Activated CD8-positive, alpha-beta memory T cell treated with anti-CD3 and anti-CD28 coated beads, Interleukin-2, amount 50 U/mL, for 4 hours (primary cell): ENCODE measurements around the gene GCK.
"Not testable (repeated sequence)": the region's sequence is repeated elsewhere in the genome, so short reads cannot be mapped to it uniquely, and the experiment has no call there.

ENCODE experiments used
- DNase-seq: peaks from one replicate; pipeline ENCODE4 v3.0.0-alpha.2; 2020

The GCK gene

DNA sequence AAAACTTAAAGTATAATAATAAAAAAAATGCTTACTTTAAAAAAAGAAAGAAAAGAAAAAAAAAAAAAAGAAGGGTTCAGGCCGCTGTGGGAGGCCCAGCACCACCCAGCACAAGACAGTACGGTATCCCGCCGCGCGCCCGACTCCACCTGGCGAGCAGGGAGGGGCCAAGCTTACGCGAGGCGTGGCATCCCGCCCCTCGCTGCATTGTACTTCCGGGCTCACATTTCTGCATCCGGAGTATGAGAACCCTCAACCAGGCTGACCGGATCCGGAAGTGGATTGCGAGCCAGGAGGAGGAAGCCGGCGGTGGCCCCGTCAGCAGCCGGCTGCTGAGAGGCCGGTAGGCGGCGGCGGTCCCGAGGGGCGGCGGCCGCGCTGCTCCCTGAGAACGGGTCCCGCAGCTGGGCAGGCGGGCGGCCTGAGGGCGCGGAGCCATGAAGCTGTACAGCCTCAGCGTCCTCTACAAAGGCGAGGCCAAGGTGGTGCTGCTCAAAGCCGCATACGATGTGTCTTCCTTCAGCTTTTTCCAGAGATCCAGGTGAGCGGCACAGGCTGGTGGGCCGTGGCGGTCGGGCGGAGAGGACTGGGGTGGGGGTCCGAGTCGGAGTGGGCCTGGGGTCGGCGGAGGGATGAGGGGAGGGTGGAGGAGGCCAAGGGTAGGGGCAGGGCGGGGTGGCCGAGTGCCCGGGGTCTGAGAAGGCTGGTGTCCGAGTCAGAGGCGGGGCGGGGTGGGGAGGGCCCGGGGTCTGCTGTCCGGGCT lies 11.6 kb upstream of the GCK start, which contains the start of gene YKT6:
TSS of gene YKT6 (plus strand) at position 280 of the 763 bp plus-strand sequence. CDS start at position 438, 158 bp downstream.
- peak; percentile 93 for DNase-seq

DNA sequence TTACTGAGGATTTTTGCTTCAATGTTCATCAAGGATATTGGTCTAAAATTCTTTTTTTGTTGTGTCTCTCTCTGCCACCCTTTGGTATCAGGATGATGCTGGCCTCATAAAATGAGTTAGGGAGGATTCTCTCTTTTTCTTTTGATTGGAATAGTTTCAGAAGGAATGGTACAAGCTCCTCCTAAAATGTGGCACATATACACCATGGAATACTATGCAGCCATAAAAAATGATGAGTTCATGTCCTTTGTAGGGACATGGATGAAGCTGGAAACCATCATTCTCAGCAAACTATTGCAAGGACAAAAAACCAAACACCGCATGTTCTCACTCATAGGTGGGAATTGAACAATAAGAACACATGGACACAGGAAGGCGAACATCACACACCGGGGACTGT lies 10.9 kb upstream of the GCK start:
- DNase-seq, result not testable (repeated sequence)

DNA sequence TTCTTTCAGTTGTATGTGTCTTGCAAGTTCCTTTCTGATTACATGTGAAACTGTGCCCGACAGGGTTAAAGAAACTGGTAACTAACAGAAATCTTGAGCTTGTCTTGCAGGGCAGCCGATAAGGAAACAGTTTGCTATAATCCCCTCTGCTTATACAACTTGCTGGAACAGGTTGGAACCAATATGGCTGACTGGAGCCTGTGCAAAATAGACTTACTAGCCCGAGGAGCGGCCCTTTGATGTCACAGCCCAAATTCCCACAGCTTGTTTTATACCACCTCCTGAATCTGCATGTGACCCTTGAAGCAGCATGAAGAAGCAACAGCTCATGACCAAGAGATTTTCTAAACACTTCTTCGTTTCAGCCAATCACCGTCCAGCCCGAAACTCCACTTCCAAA lies 8.2 kb upstream of the GCK start:
- DNase-seq, result no peak

DNA sequence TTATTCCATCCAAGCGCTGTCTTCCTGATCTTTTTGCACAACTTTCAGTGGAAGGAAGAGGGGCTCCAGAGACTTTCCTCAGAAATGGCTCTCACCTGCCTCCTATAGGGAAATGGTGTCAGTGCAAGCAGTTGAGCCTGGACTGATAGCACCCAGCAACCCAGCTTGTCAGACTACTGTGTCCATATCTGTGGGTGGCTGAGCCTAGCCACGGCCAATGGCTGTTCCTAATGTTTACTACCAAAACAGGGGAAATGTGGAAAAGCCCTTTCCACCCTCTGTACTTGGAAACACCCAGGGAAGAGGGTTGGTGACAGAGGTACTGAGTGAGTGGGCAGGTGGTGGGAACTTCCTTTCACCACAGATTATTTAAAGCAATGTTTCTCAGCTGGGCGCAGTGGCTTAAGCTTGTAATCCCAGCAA lies 7.2 kb upstream of the GCK start:
- no peak for DNase-seq

DNA sequence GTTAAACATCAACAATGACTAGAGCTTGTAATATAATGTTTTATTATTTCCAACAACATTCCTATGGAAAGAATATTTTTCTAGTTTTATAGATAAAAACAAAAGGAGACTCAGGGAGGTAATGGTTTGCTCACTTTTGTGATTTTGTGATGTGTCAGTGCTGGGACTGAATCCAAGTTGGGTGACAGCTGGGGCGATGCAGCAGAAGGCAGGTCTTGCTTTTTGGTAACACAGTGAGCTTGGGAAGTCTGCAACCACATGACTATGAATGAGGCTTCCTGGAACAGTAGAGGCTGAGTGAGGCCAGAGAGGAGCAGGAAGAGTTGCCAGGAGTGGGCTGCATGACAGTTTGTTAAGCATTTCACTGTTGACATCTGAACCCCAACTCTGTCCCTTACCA lies 6.7 kb upstream of the GCK start:
- DNase-seq, result no peak

DNA sequence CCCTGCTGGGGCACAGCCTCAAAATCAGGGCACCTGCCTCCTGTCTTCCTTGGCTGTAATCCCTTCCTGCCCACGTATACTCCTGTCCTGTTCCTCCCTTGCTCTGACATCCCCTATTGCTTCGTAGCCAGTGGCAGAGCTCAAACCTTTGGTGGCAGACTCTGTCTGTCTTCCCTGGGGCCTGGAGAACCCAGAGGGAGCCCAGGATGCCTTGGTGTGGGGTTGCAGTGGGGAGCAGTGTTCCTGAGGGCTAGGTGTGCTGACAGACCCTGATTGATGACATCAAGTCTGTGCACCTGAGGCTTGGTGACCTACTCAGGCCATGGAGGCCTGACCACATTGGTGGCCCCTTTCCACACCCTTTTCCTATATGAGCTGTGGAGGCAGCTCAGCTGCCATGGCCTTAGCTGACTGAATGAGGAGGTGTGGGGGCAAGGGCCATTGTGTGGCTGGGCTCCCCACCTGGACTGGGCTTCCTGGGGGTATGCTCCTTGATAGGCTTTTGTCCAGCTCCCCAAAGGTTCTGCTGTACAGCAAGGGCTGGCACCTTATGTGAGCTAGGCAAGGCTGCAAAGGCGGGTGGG lies 5.4 kb upstream of the GCK start:
- no peak for DNase-seq

DNA sequence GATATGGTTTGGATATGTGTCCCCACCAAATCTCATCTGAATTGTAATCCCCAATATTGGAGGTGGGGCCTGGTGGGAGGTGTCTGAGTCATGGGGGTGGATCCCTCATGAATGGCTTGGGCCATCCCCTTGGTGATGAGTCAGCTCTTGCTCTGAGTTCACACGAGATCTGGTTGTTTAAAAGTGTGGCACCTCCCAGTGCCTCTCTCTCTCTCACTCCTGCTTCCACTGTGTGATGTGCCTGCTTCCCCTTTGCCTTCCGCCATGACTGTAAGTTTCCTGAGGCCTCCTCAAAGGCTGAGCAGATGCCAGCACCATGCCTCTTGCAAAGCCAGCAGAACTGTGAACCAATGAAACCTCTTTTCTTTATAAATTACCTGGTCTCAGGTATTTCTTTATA lies 4.8 kb upstream of the GCK start:
- DNase-seq, result peak; percentile 33

DNA sequence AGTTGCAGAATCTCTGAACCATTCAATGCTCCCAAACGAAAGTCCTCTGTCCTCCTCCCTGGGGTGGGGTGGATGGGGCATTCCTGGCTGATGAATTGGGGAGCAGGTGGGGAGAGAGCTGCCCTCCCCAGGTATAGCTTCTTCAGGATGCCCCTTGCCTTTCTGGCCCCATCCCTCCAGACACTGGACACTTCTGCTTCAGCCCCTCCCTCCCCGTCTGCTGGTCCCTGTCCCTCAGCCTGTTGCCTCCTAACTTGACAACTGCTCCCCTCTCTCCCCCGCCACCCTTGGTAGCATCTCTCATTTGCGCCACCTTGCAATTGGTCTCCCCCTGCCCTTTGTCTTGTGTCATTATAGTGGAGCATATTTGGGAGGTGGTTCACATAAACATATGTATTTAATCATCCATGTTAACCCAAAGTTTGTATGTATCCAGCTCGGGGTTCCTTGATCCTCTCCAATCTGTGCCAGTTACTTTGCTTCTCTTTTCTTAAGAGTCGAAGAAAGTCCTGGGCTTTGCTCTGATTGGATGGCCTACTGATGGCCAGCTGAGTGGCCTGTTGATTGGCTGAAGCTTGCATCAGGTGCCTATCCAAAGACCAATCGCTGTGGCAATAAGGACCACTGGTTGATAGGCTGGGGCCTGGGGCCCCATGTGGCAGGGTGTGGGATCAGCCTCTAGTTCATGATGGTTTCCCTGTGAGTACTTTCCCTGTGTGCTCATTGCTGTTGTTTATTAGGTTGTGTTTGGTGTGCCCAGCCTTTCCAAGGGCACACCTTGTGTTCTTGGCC lies 4.0 kb upstream of the GCK start:
- no peak for DNase-seq

DNA sequence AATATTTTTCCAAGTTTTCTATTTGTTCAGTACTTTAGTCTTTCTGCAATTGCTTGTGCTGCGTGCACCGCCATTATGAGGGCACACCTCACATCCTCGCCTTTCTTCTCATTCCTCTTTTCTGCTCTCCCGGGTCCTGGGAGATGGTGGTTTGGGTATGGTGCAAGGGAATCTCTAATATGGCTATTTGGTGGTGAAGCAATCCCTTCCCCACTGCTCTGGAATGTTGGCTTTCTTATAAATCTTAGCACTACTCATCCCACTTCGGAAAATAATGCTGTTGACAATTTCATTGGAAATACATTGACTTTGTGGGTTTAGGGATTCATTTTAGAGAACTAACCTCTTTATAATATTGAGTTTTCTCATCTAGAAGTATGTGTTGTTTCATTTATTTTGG lies 1.9 kb upstream of the GCK start:
- no peak for DNase-seq

DNA sequence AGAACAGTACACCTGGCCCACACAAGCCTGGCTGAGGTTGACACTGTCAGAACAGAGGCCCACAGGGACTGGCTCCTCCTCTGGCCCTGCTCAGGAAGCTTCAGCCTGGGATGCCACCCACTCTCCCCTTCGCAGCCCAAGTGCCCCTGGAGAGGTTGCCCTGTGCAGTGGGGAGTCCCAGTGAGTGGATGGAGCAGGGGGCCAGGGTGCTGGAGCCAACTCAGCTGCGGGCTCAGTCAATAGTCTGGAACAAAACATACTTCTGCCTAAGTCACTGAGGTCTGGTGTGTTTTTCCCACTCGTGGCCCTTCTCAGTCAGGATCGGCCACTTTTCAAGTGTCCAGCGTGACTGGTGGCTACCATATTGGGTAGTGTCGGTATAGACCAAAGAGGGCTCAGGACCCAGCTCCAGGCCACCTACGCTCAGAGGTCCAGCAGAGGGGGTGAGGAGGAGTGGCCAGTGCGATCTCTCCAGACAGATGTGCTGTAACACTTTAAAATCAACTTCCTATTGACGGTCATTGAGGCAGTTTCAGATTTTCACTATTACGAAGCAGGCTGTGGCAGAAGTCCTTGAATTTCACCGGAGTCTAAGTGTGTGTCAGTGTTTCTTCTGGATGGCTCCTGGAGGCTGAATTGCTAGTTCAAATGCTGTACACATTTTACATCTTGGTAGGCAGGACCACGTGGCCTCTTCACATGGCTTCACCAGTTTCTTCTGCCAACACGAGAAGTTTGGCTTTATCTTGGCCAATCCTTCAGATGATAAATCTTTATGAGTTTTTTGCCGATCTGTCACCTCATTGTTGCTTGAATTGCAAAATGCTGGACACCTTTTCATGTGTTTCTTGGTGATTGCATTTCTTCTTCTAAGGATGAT lies 994 bp upstream of the GCK start:
- no peak for DNase-seq

DNA sequence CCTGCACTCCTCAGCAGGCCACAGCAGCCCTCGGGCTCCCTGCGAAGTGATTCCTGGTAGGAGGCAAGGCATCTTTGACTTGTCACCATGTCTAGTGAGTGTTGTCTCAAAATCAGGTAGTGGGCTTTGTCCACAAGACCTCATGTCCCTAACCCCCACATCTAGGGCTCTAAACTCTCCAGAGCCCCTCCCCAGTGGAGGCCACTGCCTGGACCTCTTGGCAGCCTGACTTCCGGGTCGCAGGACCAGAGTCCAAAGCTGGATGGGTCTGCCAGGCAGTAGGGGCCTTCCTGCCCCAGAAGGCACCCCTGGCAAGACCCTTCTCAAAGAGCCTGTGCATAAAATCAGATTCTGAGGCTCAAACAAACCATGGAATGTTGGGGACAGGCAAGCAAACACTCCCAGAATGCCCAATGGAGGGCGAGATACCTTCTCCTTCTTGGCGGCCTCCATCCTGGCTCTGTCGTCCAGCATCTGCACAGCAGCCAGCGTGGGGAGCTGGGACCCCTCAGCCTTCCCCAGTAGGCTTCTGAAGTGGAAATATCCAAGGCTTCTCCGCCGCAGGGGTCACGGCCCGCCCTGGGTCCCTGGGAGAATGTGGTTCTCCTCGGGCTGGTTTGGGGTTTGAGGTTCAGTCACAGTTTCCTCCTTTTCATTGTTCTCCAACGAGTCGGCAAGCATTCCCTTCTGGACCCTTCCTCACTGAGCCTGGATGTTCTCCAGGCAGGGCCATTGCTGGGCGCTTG lies 586 bp downstream of the GCK start:
- DNase-seq, result no peak

DNA sequence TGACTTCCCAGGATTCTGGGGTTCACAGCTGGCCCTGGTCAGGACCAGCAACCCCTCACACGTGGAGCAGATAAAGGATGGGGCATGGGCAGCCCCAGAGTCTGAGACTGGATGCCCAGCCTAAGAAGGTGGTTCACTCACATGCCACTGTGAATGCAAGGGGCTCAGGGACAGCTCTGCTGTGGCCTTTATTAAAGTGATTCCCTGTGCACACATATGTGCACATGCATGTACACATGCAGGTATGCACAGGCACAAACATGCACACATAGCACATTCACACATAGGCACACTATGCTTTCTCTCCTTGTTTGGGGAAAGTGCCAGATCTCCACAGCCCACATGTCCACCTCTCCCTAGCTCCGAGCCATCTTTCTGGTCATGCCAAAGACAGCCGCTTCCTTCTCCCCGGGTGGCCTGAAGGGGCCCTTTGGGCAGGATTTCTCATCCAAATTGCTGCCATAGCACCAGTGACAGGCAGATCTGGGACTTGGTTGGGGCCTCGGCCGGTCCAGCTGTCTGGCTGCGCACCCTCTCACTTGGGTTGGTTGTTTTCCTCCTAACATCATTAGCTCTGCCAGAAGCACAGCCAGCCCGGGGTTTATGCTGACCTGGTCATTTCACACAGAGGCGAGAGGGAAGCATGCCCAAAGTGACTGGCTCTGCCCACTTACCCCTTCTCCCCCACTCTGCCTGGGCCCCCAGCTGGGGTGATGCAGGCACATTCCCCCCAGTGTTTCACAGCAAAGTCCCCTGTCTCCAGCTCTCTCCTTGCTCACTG lies 1.4 kb downstream of the GCK start:
- no peak for DNase-seq

DNA sequence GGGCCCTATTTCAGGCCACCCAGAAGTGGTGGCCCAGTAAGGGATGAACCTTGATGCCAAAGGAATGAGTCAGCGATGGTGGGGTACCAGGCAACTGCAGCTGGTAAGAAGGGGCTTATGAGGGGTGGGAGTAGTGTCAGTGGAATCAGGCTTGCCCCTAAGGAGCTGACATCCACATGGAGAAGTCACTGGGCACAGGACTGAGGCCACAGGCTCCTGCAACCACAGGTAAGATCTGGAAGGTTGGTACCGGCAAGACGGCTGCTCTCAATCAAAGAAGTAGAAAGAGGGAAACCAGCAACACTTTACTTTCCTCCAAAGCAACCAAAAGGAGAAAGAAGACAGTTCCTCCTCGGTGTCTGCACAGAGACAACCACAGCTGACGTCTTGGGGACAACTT lies 2.5 kb downstream of the GCK start:
- no peak for DNase-seq

DNA sequence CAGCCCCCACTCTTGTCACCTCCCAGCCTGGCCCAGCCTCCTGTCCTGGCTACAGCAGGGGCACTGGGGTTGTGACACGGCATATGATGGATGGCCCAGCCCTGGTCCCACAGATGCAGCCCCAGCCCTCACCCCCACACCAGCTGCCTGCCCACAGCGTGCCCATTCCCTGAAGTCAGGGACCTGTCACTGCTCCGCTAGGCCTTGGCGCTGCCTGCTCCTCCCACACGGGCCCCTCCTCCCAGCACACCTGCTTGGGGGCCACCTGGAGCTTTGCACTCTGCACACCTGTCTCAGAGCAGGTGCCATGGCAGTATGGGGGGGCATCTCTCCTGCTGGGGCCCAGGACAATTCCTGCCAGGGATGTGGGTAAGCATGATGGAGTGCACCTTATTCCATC lies 3.5 kb downstream of the GCK start:
- DNase-seq, result no peak

DNA sequence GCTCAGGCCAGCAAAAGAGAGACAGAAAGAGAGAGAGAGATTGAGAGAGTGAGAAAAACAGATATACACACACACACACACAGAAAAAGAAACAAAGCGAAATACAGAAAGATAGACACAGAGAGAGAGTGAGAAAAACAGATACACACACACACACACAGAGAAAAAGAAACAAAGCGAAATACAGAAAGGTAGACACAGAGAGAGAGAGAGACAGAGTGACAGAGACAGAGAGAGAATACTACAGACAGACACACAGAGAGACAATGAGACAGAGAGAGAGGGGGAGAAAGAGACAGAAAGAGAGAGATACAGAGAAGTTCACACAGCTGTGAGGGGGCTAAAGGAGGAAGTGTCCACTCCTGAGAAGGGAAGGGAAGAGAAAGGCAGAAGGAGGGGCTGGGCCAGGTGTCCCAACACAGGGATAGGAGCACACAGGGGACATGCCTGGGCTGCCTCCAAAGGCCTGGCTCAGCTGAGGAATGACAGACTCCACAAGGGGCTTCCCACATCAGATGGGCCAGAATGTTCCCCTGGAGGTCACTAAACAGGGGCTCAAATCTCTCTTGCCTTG lies 4.3 kb downstream of the GCK start:
- DNase-seq, result no peak

DNA sequence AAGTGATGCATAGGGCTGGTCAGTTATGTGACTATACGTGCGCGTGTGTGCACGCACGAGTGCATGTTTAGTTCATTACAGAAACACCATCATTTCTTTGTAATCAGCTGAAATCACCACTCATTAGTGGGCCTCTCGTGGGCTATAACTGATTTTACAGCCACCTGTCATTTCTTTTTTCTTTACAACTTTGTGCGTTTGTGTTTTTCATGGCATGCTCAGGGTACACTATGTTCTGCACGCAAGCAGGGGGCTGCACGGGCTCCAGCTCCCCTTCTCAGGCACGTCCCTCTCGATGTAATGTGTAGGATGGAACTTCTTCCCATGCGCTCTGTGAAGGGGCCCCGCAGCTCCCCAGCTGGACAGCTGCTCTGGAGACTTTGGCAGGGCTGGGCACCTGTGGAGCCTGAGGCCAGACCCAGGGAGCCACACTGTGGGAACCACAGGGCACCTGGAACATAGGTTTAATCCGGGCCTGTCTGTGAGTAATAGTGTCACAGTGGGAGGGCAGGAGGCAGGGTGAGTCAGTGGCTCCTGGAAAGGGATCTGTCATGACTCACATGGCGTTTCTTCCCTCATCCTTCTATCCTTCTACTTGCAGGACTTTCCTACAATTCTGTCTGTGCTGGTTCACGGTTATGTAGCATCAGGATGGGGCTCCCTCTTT lies 4.9 kb downstream of the GCK start:
- no peak for DNase-seq

DNA sequence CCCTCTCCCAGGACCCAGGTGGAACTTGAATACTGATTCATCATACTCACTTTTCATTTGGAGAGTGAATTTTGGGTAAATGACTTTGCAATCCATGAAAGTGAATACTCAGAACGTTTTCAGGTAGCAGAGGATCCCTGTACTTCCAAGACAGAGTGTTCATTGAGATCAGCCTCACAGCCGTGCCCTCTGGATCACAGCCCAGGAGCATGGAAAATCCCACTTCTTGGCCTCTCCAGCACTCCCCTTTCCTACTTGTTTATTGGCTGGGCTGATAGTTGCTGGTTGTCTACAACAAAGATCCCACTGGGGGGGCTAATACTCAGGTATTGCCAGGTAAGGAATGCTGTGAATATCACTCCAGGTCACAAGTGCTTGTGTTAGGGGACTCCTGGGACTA lies 5.9 kb downstream of the GCK start:
- DNase-seq, result no peak

DNA sequence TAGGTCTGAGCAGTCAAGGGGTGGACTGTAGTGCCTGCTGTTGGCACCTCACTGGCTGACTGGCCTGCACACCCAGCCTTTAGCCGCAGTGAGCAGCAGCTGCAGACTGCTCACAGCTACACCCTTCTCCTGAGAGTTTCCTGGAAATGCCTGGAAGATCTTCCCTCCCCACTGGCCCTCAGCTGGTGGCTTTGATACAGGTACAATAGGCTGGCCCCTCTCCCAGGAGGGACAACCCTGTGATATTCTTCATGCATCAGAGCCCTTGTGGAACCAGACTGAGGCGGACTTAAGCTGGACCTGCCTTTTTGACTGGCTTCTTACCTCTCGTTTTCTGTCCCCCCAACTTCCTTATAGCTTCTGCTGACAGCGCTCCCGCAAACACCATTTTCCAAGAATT lies 6.4 kb downstream of the GCK start:
- DNase-seq, result no peak

DNA sequence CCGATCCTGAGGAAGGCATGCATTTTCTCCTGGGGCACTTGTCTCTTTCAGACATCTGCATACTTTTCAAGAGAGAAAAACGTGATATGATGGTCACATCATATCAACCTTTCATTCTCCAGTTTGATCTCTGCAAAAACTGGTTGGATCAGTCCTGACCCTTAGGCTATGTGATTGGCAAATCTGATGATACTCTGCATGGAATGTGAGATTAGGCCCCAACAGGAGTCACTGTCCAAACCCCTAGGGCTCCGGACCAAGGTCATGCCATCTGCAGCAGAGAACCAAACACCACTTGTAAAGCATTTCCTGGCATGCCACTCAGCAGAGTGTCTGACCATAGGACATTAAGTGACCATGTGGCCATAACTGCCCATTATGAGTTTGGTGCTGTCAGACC lies 8.6 kb downstream of the GCK start:
- DNase-seq, result no peak

DNA sequence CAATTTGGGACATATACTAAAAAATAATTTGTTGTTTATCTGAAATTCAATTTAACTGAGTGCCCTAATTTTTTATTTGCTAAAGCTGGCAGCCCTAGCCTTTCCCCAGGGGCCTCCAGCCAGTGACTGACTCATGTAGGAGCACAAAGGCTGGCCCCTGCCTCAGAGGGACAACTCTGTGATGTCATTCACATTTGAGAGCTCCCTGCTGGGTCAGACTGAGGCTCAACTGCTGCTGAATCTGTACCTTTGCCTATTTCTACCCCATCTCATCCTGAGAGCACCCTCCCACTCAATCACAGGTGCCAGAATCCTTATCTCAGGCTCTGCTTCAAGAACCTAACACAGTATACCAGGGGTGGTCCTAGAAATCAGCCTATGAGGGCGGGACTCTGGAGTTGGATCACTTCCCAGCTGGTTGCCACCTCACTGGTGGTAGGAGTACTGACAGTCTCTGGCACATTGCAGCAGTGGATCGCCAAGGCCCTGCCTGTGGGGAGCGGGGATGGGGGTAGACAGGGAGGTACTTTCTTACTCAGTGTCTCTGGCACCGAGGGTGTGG lies 11.6 kb downstream of the GCK start:
- DNase-seq, result no peak
